Stimulated activated CD8-positive, alpha-beta memory T cell treated with anti-CD3 and anti-CD28 coated beads, Interleukin-7, amount 100 ng/mL, for 1 hour (primary cell): Measurements from ENCODE around the gene TIGAR.

Experiments
- DNase-seq, 2 donors: peaks; one replicate each; pipeline ENCODE4 v3.0.0-alpha.2; 2020; ENCODE audit warnings: low read depth in 2 of 2

The TIGAR gene

DNA sequence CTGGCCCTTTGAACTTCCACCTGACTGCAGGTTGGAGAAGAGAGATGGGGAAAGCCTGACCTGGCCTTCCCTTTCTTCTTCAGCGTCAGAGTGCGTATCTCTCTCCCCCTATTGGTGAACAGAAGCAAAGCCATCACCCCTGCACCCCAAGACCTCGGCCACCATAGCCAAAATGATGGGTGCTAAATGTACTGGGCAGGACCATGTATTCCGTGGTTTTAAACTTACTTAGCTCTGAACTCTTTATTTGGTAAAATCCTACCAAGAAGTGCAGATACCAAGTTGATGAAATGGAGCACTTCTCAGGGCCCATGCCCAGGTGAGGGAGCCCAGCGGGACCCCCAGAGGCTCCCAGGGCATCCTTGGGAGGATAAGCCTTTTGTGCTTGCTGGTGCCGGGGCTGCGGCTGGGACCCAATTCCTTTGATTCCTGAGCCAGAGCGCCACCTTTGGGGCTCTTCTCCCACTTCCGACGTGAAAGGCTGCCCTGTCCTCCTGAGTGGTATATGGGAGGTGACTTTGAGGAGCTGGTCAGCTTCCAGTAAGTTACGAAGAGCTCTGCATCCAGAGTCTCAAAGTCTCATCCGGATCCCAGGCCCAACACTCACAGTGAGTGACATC, 38.0 kb upstream of the TIGAR start:
- no peak for DNase-seq

DNA sequence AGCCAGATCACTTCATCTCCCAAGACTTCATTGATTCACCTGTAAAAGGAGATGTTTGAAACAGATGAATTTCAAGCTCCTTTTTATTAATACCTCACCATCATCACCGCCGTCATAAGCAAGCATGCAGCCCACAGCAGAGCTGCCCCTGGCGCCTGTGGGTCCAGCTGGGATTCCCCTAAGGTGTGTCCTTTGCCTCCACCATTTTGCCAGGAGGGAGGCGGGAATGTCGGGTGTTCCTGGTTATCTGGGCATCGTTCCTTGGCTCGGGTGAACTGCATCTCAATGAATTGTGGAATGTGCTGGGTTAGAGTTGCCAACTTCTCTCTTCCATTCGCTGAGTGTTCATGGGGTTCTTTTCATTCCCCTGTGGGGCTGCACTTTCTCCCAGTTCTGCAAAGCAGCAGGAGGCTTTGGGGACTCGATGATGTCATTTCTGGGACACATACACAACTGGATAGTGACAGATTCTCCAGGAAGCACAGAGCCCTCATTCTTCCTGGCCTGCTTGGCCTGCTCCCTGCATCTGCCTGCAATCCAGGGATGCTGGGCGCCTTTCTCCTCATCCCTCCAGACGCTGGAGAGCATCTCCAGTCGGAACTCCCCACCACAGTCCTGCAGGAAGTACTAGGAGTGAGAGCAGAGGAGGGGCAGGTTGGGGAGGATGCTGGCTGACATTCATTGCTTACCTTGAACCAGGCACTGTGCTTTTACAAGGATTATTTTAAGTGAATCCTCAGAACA, 37.3 kb upstream of the TIGAR start:
- DNase-seq, result no peak

DNA sequence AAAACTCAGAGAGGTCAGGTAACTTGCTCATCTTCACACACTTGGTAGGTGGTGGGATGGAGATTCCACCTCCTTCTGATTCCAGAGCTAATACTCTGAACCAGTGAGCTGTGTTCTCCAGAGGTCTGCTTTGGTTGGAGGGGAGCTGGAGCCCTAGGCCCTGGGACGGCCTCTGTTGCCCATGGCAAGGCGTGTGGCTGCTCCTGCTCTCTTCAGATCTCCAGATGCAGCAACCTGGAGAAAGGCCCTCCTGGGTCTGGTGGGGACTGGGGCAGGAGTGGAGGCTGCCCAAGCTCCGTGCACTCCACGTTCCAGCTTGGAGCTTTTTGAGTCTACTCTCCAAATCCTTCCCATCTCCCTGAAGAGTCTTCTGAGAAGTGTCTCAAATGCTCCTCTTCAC, 36.7 kb upstream of the TIGAR start:
- no peak for DNase-seq

DNA sequence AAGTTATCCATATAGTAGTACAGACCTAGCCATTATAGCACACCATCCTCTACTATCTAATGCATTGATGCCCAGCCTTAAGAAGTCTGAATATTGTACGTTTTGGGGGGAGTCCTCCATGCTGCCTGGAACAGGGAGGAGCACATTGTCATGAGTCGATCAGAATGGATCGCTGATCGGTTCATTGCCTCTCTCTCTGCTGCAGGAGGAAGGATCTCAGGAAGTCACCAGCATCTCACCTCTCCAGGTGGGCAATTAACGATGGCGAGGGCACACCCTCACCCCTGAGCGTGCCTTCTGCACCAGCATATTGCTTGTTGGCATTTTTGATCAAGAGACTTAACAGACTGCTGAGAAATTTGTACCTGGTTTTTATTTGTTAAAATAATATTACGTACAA, 35.9 kb upstream of the TIGAR start:
- DNase-seq, result no peak

DNA sequence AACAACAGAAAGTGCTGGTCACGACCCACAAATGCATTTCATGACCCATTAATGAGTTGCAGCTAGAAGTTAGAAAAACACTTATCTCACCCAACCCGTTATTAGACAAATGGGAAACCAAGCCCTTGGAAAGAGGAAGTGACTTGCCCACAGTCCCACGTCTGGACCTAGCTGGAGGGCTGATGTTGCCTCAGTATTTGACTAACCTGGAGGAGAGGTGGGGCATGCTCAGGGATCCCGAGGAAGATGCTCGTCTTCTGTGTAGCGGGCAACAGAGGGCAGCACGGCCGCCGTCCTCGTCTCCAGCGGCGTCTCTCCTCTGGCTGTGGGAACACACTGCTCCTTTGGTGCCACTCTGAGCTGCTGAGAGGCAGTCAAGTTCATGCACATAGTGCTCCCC, 34.8 kb upstream of the TIGAR start:
- DNase-seq, result no peak

DNA sequence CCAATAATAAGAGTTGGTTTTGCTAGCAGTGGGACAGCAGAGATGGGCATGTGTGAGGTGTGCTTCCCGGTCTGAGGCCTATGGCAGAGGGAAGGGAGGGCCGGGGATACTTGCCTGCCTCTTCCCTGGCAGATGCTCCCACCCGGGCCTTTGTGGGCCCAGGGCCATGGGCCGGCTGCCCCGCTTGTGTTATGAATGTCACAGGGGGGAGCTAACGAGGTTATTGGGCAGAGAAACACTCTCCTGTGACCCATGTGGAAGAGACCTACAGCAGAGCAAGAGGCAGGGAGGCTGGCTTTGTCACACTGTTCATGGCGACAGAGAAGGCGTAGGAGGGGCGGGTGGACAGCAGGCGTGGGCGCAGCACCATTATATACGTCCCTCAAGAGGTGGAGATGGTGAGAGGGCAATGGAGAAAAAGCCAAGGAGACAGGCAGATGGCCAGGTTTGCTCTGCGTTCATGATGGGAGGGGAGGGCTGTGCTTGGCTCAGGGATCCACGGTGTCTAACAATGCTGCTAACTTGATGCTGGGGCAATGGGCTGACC, 34.2 kb upstream of the TIGAR start:
- DNase-seq, result no peak

DNA sequence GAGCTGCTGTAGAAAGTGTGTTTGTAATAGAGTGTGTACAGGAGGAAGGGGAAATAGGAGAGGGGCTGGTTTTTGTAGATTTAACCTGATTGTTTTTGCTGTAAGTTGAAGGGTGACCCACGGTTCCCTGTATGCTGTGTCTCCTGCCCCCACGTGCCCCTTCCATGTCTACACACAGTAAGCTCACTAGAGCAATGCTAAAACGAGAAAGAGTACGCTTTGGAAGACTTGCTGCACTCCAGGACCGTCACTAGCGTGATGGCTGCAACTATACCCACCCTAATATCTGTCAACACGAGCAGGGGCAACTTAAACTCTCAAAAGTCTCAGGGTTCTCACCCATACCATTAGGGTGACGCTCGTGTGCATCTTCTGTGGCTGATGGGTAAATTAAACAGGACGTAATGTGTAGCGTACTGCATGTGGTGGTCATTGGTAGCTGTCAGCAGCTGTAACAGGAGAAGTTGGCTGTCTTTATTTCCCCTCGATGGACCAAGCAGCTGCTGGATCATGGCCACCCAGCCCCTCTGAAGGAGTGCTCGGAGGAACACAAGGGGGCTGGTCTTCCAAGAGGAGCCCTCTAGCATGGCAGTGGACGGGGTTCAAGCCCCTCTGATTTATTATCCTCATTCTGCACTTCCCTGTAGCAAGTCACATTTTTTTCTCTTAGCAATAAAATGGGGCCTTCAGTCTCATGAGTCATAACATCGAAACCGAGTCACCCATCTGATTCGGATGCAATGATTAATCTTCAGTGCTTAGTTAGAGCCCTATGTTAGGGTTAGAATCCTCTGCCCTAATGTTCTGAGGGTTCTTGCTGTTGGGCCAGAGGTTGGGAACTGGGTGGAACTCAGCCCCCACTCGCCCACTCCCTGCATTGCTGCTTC, 33.4 kb upstream of the TIGAR start:
- DNase-seq, result no peak

DNA sequence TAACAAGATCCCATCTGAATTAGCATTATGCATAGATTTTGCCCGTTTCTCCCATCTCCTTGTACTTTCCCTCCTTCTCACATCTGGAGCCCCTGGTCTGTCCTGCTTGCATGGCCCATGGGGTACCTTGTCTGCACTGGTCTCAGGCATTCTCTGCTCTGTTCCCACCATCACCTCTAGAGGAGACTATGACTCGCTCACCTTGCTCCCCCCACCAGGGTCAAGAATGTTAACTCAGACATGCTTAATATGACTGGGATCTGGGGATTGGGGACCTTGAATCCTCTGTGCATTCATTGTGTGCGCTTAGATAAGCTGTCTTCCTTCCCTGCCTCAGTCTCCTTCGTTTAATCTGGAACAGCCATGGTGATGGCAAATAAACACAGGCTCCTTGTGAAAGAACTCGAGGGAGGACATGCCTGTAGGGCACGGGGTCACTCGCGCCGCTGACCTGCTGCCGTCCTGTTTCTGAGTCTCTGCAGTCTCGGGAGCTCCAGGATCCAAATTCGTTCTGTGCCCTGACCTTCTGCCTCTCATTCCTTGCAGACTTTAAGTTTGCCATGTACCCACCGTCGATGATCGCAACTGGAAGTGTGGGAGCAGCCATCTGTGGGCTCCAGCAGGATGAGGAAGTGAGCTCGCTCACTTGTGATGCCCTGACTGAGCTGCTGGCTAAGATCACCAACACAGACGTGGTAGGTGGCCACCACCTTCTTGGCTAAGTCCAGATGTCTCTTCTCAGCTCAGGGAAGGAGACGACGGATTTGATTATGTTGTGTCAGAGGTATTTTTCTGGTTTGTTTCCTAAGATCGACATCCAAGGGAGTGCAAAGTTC, 32.5 kb upstream of the TIGAR start:
- DNase-seq, result no peak

DNA sequence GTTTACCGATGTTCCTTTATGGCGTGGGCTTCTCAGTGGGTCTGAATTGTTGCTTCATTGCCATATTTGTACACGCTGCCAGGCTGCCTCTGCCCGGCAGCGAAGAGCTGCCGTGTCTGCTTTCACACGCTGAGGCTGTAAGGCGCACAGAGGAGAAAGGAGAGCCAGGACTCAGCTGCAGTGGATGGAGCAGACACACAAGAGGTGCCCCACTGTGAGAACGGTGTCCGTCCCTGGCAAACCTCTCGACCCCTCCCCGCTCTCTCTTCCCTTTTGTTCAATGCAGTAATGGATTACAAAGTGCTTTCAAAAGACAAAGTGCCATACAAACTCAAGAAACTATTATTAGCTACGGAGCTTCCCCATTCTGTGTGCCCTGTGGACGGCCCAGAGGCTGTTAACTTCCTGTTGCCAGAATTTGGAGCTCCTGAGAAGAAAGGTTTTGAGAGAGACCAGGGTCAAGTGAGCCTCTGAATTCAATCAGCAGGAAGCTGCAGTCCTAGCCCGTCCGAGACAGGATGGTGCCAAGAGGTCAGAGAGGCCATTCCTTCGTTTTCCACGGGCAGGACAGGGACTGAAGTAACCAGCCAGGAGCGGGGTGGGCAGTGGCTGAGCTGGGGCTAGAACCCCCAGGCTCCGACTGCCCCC, 31.7 kb upstream of the TIGAR start:
- DNase-seq, result no peak

DNA sequence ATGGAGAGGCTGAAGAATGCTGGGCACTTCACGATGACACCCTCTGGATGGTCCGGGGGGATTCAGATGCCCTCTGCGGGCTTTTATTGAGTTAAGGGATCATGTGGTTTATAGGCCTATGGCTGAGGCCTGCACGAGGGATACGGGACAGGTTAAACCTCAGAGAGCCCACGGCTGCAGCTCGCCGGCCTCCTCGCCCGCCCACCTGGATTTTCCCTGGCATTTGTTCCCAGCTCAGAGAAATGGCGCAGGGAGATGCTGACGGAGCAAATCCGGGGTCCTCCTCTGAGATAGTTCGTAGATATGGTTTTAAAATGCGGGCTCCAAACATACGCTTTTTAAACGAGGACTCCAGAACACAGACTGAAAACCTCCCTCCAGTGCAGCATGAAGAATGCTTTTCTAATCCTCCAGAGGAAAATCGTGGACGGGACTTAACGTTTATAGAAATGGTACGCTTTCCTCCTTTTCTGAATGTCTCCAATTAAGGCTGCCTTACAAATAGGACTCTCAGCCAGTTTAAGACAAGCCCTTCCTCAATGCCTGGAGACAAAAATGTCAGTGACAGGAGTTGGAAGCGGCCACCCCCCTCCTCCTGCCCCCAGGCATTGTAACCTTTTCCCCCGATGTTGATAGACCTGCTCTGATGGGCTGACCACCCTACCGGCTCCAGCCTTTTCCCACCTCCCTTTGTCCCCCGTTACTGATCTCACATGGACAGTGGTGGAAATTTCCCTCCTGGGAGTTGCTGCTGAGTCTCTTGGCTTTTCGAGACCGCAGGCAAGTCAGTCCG, 30.8 kb upstream of the TIGAR start:
- DNase-seq, result no peak

DNA sequence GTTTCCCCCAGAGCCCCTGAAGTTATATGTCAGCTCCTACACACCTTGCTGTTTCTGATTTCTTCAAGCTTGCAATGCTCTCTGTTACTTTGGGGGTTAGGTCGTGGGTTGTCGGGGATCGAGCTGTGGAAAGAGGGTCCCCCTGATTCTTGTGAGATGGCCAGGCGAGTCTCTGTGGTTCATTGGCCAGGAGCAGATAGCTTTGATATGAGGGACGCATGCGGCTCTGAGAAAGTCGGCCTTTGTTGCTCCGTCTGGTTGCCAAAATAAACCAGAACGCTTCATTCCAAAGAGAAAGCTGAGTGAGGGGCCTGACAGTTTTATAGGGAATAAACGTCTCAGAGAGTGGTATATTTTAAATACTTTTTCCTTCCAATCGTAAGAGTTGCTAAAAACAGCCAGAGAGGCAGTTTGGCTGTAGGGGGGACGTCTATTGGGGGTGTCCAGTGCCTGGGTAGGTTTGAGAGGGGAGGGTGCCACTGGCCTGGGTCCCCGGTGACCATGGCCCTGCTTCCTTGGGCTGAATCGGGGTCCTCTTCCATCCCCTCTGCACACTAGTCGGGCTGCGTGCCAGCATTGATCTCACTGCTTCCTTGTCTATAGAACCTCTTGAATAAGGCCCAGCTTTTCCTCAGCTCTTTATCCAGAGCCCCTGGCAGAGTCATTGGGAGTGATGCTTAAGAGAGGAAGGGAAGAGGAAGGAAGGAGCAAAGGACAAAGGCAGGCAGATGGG, 28.5 kb upstream of the TIGAR start:
- DNase-seq, result no peak

DNA sequence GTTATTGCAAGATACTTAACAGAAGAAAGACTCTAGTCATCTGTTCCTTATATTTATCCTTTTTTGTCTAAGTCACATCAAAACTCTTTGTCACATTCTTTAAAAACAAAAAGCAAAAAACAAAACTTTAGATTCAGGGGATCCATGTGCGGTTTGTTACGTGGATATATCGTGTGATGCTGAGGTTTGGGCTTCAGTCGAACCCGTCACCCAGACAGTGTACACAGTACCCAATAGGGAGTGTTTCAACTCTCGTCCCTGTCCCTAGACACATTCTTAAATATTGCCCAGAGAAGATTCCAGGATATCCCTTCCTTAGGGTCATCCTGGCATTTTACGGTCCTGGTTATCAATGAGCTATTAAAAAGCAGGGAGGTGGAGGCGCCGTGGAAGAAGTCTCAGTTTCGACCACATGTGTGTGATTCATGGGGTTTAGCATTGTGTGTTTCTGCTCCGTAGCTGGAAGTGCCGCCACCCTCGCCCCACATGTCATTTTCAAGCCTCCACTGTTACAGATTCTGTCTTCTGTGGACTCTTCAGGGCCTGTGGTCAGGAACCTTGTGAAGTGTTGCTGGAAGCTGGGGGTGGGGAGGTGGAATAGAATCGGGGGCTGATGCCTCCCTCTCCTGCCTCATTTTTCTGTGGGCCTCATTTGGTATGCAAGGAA, 27.6 kb upstream of the TIGAR start:
- no peak for DNase-seq

DNA sequence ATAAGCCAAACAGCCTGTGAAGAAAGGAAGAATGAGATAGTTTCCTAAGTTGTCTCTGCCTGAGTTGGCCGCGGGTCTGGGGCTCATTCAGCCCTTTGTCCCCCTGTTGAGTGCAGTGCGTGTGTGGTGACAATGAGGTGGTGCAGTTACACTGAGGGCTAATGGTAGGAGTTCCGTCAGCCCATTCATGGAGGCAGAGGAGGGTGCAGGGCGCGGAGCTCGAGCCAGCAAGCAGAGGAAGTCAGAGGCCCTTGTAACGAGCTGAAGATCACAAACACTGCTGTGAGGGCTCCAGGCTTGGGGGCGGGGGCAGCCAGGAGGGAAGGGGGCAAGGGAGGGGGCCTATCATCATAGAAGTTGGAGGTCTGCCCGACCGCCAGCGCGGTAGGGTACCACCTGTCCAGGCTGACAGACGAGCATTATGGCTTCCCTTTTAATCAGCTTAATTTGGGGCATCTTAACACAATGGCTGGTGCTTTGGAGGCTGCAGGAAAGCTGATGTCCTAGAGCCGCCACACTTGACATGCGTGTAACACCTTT, 27.0 kb upstream of the TIGAR start:
- DNase-seq, result no peak

DNA sequence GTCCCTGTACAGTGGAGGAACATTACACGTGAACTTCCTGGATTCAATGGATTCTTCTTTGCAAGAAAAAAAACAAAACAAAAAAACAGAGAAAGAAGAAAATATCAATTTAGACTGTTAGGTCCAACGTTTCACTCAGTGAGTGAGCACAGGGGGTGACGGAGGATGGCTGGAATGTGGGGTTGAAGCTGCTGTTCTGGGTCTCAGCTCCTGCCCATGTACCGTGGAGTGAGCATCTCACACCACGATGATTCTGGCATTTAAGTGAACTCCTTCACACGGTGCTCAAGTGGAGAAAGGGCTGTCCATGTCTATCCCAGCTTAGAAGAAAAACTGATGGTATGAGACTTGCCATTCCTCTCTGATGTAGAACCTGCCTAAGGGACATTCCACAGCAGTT, 24.3 kb upstream of the TIGAR start:
- DNase-seq, result no peak

DNA sequence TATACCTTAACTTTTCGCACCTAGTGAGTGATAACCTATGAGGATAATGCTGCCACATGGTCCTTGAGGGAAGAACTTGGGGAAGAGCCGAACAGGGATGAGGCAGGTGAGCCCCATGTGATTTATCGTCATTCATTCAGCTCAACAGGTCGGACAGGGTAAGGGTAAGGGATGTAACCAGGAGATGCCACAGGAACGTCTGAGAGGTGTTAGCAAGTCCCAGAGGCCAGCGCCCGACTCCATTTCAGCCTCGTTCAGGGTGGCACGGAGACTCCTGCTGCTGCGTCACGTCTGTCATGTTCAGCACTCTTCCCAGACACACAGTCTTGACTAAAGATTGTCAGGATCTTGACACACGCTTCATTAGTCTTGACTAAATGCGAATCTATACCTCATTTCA, 23.4 kb upstream of the TIGAR start:
- DNase-seq, result no peak

DNA sequence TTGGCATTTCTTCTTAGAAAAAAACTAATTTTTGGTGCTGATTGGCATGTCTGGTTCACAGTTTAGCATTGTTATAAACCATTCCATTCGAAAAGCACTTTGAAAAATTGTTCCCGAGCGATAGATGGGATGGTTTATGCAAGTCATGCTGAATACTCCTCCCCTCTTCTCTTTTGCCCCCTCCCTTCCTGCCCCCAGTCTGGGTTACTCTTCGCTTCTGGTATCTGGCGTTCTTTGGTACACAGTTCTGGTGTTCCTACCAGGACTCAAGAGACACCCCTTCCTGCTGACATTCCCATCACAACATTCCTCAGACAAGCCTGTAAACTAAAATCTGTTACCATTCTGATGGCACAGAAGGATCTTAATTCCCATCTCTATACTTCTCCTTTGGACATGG, 20.1 kb upstream of the TIGAR start:
- DNase-seq, result no peak

DNA sequence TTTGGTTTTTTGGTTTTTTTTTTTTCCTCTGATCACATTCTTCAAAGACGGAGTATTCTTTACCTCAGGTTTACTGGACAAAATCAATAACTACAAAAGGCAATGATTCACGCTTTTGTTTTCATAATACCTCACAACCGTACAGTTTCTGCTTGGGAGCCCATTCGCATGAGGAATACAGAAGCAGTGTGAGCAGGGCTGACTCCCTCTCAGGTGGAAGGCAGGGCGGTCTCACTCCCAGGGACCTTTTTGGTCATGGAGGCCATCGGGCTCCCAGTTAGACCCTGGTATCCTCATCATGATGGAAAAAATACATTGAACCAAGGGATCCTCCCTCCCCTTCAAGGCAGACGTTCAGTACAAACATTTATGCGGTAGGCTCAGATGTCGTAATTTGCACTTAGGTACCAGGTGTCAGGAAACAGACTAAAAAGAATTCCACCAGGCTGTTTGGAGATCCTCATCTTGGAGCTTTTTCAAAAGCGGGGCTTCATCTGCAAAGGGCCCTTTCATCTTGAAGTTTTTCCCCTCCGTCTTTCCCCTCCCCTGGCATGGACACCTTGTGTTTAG, 19.0 kb upstream of the TIGAR start:
- no peak for DNase-seq

DNA sequence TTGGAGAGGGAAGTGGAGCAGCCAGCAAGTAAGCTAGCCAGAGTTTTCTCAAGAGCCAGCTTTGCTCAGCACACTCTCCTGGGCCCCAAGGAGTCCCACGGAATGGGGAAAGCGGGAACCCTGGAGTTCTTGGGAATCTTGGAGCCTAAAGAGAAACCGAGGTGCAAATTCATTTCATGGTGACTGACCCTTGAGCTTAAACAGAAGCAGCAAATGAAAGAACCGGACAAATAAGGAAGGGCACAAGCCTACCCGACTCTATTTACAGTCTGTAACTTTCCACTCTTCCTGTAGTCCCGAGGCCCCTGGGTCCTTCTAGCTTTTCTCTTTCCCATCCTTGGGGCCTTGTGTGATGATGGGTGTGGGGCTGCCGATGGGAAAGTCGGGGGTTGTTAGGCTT, 18.1 kb upstream of the TIGAR start:
- DNase-seq, result no peak
